ENCODE results near the gene SCLT1. TPM values are rescaled to one million over a fixed set of nuclear protein-coding genes. Genes with fewer than 3 reads are reported as not detected.

SCLT1 gene
- total and polyA plus RNA-seq, 2 of the 8 experiments (the other 6 are each of a cell fraction or from before 2014, with no cell fraction given), result 4.8 to 13.1 TPM

- Histone ChIP-seq H2BK12ac (ENCODE audit: low read depth, low read length) (no peak overlapping the region), H3K23ac (ENCODE audit: insufficient read length) (no peak overlapping the region), H2BK5ac (ENCODE audit: low read depth, low read length) (peak overlapping the region; percentile 40; the same call in 1 of the 2 replicates), H3K23me2 (ENCODE audit: low read depth, low read length) (peaks cover 4% of the 10 kb centered on the region; the same call in 1 of the 2 replicates), H3K4me1 (replicated peaks in 1 of 4; ENCODE audit: control insufficient read depth in 3 of 4, insufficient read depth in 4 of 4, low read length in 3 of 4) (peaks cover 0 to 9% (median 5%) of the 10 kb centered on the region in 4 experiments; a peak in 6 of 7 replicates), H3K9ac (replicated peaks in 1 of 4; ENCODE audit: extremely low read depth in 1 of 4, low read depth in 3 of 4, low read length in 3 of 4) (no peak overlapping the region; a peak in 2 of 7 replicates), H3K18ac (ENCODE audit: extremely low read depth, low read length) (no peak overlapping the region), H3K14ac (ENCODE audit: insufficient read length) (no peak overlapping the region), H2BK120ac (replicated peaks; ENCODE audit: low read depth, low read length) (no peak overlapping the region), H3K79me2 (ENCODE audit: control insufficient read depth in 1 of 2, insufficient read depth in 2 of 2, low read length in 2 of 2) (peaks cover 6 to 78% of the 10 kb centered on the region in 2 experiments), H3K4me2 (ENCODE audit: insufficient read depth in 1 of 2, low read depth in 2 of 2, low read length in 2 of 2) (no peak overlapping the region), H3K9me3 (ENCODE audit: insufficient read depth in 2 of 2, low read depth in 1 of 2, low read length in 1 of 2) (no peaks in the 10 kb centered on the region), H2AK5ac (ENCODE audit: low read depth, low read length) (no peak overlapping the region), H4K91ac (replicated peaks; ENCODE audit: insufficient read length, low read length) (no peak overlapping the region), H4K5ac (ENCODE audit: insufficient read length, low read depth, low read length) (no peak overlapping the region), H3K36me3 (ENCODE audit: control insufficient read depth in 2 of 4, insufficient read depth in 4 of 4, low read length in 3 of 4) (peaks cover 50 to 99% (median 86%) of the 10 kb centered on the region in 4 experiments), H4K8ac (ENCODE audit: extremely low read depth, insufficient read depth, low read length) (no peak overlapping the region), H2AFZ (ENCODE audit: low read length) (no peak overlapping the region), H3K79me1 (ENCODE audit: low read depth, low read length) (peaks cover 15% of the 10 kb centered on the region), H3K56ac (replicated peaks; ENCODE audit: insufficient read length, low read depth, low read length) (no peak overlapping the region), H3K4ac (replicated peaks; ENCODE audit: insufficient read length, low read depth, low read length) (no peak overlapping the region), H4K20me1 (replicated peaks in 1 of 2; ENCODE audit: control insufficient read depth in 1 of 2, insufficient read depth in 2 of 2, low read length in 2 of 2) (peaks cover 42% of the 10 kb centered on the region in 2 experiments), H3K27me3 (replicated peaks in 1 of 4; ENCODE audit: control insufficient read depth in 3 of 4, extremely low read depth in 1 of 4, insufficient read depth in 3 of 4, low read length in 3 of 4) (no peaks in the 10 kb centered on the region), H2BK20ac (ENCODE audit: low read length) (no peak overlapping the region), H3K27ac (ENCODE audit: low read depth, low read length) (no peak overlapping the region), H3K4me3 (ENCODE audit: extremely low read depth in 1 of 4, insufficient read depth in 2 of 4, low read depth in 3 of 4, low read length in 4 of 4) (no peak overlapping the region), H2BK15ac (ENCODE audit: low read length) (no peak overlapping the region)
- CTCF ChIA-PET (ENCODE audit: partially characterized antibody), result interaction anchor here (0.8 to 2.4 kb wide), 21 partner anchors 8 to 473 kb away, joined by 3 to 11 read pairs (median 4); no protein-coding TSS in a partner anchor
- 81% methylated on average over 14 of the region's 14 CpGs; no CpG with 5 or more reads in 1 of the 2 experiments for WGBS, 2 experiments (ENCODE audit: extremely low coverage in 1 of 2, insufficient coverage in 1 of 2, insufficient read length in 1 of 2, insufficient replicate concordance in 2 of 2, low coverage in 1 of 2, low lambda C conversion rate in 2 of 2, missing lambda C conversion rate in 1 of 2)
- POLR2A ChIA-PET (ENCODE audit: partially characterized antibody), result interaction anchor here (0.6 to 12.5 kb wide), 14 partner anchors 9 to 327 kb away, joined by 3 to 204 read pairs (median 4); no protein-coding TSS in a partner anchor
- no peak for TF ChIP-seq CBX5 (IDR thresholded peaks at IDR 0.05; ENCODE audit: low read depth, low read length)
- no peak for TF ChIP-seq SAP30 (IDR thresholded peaks at IDR 0.05; ENCODE audit: insufficient read depth, insufficient replicate concordance, low read length)
- no peak for TF ChIP-seq GABPA (IDR thresholded peaks at IDR 0.05; ENCODE audit: borderline replicate concordance, insufficient read depth, low read length)
- TF ChIP-seq POLR2AphosphoS5 (IDR thresholded peaks at IDR 0.05; ENCODE audit: low read depth, low read length), result peak; percentile 86; the same call in 1 of the 2 replicates
- no peak for TF ChIP-seq GTF2F1 (IDR thresholded peaks at IDR 0.05; ENCODE audit: borderline replicate concordance, low read depth, low read length)
- TF ChIP-seq RBBP5 (IDR thresholded peaks at IDR 0.05; ENCODE audit: borderline replicate concordance, low read depth, low read length), result no peak
- TF ChIP-seq TCF12 (IDR thresholded peaks at IDR 0.05; ENCODE audit: low read depth, low read length), result no peak
- no peak for TF ChIP-seq CEBPB (IDR thresholded peaks at IDR 0.05; ENCODE audit: low read depth, low read length)
- FAIRE-seq (no peak), DNase-seq (ENCODE audit: low read depth in 1 of 2, low spot score in 2 of 2) (no peak)
These were observed 230.6 kb downstream of the SCLT1 start for GRCh38 chr4:128862608-128863311.

All from H1 (cell line).